IPS DF 4.7 (cell line): ENCODE results near the gene MCRIP2.

Experiments
- DNase-seq: peaks from one replicate; pipeline ENCODE4 v3.0.0-alpha.2; 2013; ENCODE audit warnings: low spot score; ENCODE audit errors: extremely low read depth

MCRIP2 gene

DNA sequence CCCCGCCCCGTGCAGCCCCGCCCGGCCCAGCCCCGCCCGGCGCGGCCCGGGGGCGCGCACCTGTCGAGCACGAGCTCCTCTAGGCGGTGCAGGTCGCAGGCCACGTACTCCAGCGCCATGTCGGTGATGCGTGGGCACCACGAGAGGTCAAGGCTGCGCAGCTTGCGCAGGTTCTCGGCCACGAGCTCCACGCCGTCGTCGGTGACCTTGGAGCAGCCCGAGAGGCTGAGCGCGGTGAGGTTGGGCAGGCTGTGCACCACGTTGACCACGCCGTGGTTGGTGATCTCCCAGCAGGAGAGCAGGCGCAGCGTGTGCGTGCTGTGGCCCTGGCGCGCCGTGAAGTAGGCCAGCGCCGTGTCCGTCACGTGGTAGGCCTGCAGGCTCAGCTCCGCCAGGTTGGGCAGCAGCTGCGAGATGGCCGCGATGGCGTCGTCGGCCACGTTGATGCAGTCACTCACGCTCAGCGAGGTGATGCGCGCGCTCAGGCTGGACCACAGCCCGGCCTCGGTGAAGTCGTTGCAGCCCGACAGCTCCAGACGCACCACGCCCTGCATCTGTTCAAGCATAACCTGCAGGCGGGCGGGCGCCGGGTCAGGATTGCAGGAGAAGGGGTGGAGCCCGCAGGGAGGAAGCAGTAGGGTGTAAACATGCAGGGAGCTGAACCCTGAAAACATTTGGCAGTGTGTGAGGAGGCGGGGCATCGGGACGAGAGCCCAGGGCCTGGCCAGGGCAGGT lies 53.9 kb downstream of the MCRIP2 start:
- DNase-seq: no peak
